Measurements from ENCODE around the gene HSD17B7. TPM values are rescaled to one million over a fixed set of nuclear protein-coding genes. Genes with fewer than 3 reads are reported as not detected.

The HSD17B7 gene
- total and polyA plus RNA-seq, 2 donors (not counting 1 experiment from before 2014, with no cell fraction given), result 19.8 to 50.4 TPM

DNA sequence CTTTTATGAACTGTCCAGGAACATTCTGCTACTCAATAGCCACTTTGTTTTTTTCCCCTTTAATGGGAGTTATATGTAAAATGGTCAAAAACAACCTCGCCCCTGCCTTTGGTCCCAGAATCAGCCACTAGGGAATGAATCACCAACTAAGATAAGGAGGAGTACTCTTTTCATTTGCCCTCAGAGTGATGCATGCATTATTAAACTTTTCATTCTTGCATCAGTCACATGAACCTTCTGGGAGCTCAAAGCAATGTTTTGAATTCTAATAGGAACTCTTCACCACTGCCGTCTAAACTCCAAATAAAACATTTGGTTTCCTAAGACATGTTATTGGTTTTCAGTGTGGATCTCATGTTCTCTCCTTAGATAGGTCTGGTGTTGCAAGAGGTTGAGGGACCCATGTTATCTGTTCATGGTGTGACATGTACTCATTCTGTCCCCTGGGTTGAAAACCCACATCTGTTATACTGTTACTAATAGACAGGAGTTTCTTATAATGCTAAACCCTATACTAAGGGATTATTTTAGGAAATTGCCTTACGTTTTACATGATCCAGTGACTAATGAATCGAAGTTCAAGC, 17.8 kb upstream of the HSD17B7 start:
- Histone ChIP-seq H3K4me1 (ENCODE audit: control insufficient read depth, extremely low read depth, insufficient read depth, low read length) (no peaks in the 10 kb centered on the region), H2AFZ (ENCODE audit: low read length) (no peak overlapping the region), H3K9me3 (ENCODE audit: control insufficient read depth, insufficient read depth, low read depth, low read length) (no peaks in the 10 kb centered on the region), H3K4me3 (replicated peaks in 1 of 4; ENCODE audit: control extremely low read depth in 1 of 4, insufficient read depth in 1 of 4, low read depth in 3 of 4, low read length in 4 of 4) (no peak overlapping the region), H3K36me3 (ENCODE audit: control insufficient read depth, insufficient read depth, low read length) (peaks cover 20% of the 10 kb centered on the region), H3K9ac (ENCODE audit: insufficient read depth, low read length) (no peak overlapping the region), H3K4me2 (ENCODE audit: extremely low read depth, insufficient read depth, low read length) (no peak overlapping the region), H3K79me2 (ENCODE audit: control insufficient read depth, insufficient read depth, low read length) (no peaks in the 10 kb centered on the region), H3K27me3 (ENCODE audit: control insufficient read depth, insufficient read depth, low read length) (no peaks in the 10 kb centered on the region), H3K27ac (ENCODE audit: insufficient read depth, low read length) (no peak overlapping the region), H4K20me1 (ENCODE audit: control insufficient read depth, extremely low read depth, insufficient read depth, low read length) (no peaks in the 10 kb centered on the region)
- peak in 1 of 2 donors; percentile 60 for DNase-seq (ENCODE audit: low read depth in 2 of 2)
- TF ChIP-seq CTCF (conservative IDR thresholded peaks at IDR 0.05 in 1 of 2, IDR thresholded peaks at IDR 0.05 in 1 of 2; ENCODE audit: low read depth in 1 of 2, low read length in 2 of 2) (no peak), EZH2 (IDR thresholded peaks at IDR 0.05; ENCODE audit: low read length, missing control alignments) (no peak)

- Histone ChIP-seq H3K4me3 (replicated peaks in 1 of 4; ENCODE audit: control extremely low read depth in 1 of 4, insufficient read depth in 1 of 4, low read depth in 3 of 4, low read length in 4 of 4) (no peak overlapping the region), H3K4me2 (ENCODE audit: extremely low read depth, insufficient read depth, low read length) (no peak overlapping the region), H3K27ac (ENCODE audit: insufficient read depth, low read length) (no peak overlapping the region), H4K20me1 (ENCODE audit: control insufficient read depth, extremely low read depth, insufficient read depth, low read length) (no peaks in the 10 kb centered on the region), H3K9me3 (ENCODE audit: control insufficient read depth, insufficient read depth, low read depth, low read length) (no peaks in the 10 kb centered on the region), H3K9ac (ENCODE audit: insufficient read depth, low read length) (no peak overlapping the region), H3K27me3 (ENCODE audit: control insufficient read depth, insufficient read depth, low read length) (no peaks in the 10 kb centered on the region), H3K36me3 (ENCODE audit: control insufficient read depth, insufficient read depth, low read length) (peaks cover 21% of the 10 kb centered on the region), H2AFZ (ENCODE audit: low read length) (no peak overlapping the region), H3K79me2 (ENCODE audit: control insufficient read depth, insufficient read depth, low read length) (no peaks in the 10 kb centered on the region), H3K4me1 (ENCODE audit: control insufficient read depth, extremely low read depth, insufficient read depth, low read length) (no peaks in the 10 kb centered on the region)
- TF ChIP-seq CTCF (conservative IDR thresholded peaks at IDR 0.05 in 1 of 2, IDR thresholded peaks at IDR 0.05 in 1 of 2; ENCODE audit: low read depth in 1 of 2, low read length in 2 of 2), result no peak
- DNase-seq (ENCODE audit: low read depth in 2 of 2), result no peak
These were observed 16.5 kb upstream of the HSD17B7 start for GRCh38 chr1:162774007-162774406.

DNA sequence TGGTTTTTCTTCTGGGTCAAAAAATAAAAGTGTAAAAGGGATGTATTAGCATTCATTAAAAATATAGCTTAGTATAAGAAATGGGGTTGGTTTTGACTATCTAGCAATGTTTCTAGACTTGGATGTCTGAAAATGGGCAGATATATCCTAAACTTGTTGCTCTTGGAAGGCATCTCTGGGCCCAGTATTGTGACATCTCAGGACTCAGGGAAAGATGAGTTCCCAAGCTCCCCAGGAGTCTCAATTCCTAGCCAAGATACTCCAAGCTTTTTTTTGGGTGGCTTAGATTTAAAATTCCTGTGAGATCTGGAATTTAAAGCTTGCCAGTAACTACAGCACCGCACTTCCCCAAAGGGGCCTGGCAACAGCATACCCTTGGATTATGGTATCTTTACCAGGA, 11.5 kb upstream of the HSD17B7 start:
- Histone ChIP-seq H3K4me3 (replicated peaks in 1 of 4; ENCODE audit: control extremely low read depth in 1 of 4, insufficient read depth in 1 of 4, low read depth in 3 of 4, low read length in 4 of 4) (no peak overlapping the region), H3K9ac (ENCODE audit: insufficient read depth, low read length) (no peak overlapping the region), H3K36me3 (ENCODE audit: control insufficient read depth, insufficient read depth, low read length) (peaks cover 13% of the 10 kb centered on the region), H3K4me2 (ENCODE audit: extremely low read depth, insufficient read depth, low read length) (no peak overlapping the region), H3K27ac (ENCODE audit: insufficient read depth, low read length) (no peak overlapping the region), H3K4me1 (ENCODE audit: control insufficient read depth, extremely low read depth, insufficient read depth, low read length) (no peaks in the 10 kb centered on the region), H3K79me2 (ENCODE audit: control insufficient read depth, insufficient read depth, low read length) (no peaks in the 10 kb centered on the region), H2AFZ (ENCODE audit: low read length) (no peak overlapping the region), H3K27me3 (ENCODE audit: control insufficient read depth, insufficient read depth, low read length) (no peaks in the 10 kb centered on the region), H4K20me1 (ENCODE audit: control insufficient read depth, extremely low read depth, insufficient read depth, low read length) (no peaks in the 10 kb centered on the region), H3K9me3 (ENCODE audit: control insufficient read depth, insufficient read depth, low read depth, low read length) (no peaks in the 10 kb centered on the region)
- TF ChIP-seq EZH2 (IDR thresholded peaks at IDR 0.05; ENCODE audit: low read length, missing control alignments) (no peak), CTCF (conservative IDR thresholded peaks at IDR 0.05 in 1 of 2, IDR thresholded peaks at IDR 0.05 in 1 of 2; ENCODE audit: low read depth in 1 of 2, low read length in 2 of 2) (no peak)
- DNase-seq (ENCODE audit: low read depth in 2 of 2), result no peak
